Ascending aorta (tissue), 2 donors: ENCODE measurements around the gene PPP4C. TPM values are rescaled to one million over a fixed set of nuclear protein-coding genes. Genes with fewer than 3 reads are reported as not detected.
A peak's percentile ranks its signal among the peaks of the same experiment; 100 is the strongest.

Experiments used
- DNase-seq, 2 donors: peaks; one replicate each; pipeline ENCODE4 v3.0.0-alpha.2; 2019; ENCODE audit warnings: low spot score in 2 of 2
- H3K27ac ChIP-seq, 2 donors: fragments of 200-600 bp; sonication (generic); one replicate each; pipeline ENCODE4 v1.5.1; 2016 to 2017; ENCODE audit warnings: mild to moderate bottlenecking in 1 of 2
- H3K27me3 ChIP-seq: fragments of 200-600 bp; sonication (generic); one replicate; pipeline ENCODE4 v1.5.1; 2017
- H3K36me3 ChIP-seq, 2 donors: fragments of 200-600 bp; sonication (generic); one replicate each; pipeline ENCODE4 v1.5.1; 2016
- H3K4me1 ChIP-seq, 2 donors: fragments of 200-600 bp; sonication (generic); one replicate each; pipeline ENCODE4 v1.5.1; 2016 to 2017; ENCODE audit warnings: mild to moderate bottlenecking in 1 of 2
- H3K4me3 ChIP-seq, 2 donors: fragments of 200-600 bp; sonication (generic); one replicate each; pipeline ENCODE4 v1.5.1; 2016 to 2017; ENCODE audit warnings: mild to moderate bottlenecking in 1 of 2
- H3K9me3 ChIP-seq, 2 donors: fragments of 200-600 bp; sonication (generic); one replicate each; pipeline ENCODE4 v1.5.1; 2016
- CTCF ChIP-seq, 3 experiments: fragments of 200-600 bp in 2 of 3; fragments of 450-650 bp in 1 of 3; sonication (generic) in 2 of 3; IDR thresholded peaks; one replicate each; pipeline ENCODE4 v1.5.1; 2016 to 2019; ENCODE audit warnings: antibody characterized with exemption in 3 of 3, mild to moderate bottlenecking in 1 of 3, moderate library complexity in 1 of 3
- intact Hi-C: fragments of 100-400 bp; cut with DNase I; formaldehyde crosslinking; loops from one replicate; pipeline ENCODE4 v1.15.1; 2023
- total RNA-seq: library from RNA; depleted of rRNA; stranded (reverse); fragments of >200 nt; gene quantifications from one replicate; pipeline ENCODE4 v1.1.0, GENCODE V29; 2016

Gene PPP4C
- total RNA-seq, 1 donor from 2014 or later = 50.7 TPM

DNA sequence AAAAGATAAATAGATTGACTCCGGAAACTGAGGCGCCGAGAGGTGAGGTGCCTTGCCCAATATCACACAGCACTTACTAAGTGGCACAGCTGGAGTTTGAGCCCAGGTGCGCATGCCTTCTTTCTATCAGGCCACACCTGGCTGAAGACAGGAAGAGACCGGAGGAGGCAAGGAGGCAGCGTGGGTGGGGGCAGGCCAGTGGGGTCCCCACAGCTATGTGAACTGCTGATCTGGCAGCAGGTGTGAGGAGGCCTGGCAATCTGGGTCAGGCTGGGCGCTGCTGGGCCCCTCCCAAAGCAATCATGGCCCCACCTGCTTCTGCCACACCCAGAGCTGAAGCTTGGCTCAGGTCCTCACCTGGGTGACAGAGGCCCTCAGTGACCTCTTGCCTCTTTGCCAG, 39.4 kb downstream of the PPP4C start:
- no peaks in the 10 kb centered on the region for H3K9me3 ChIP-seq
- H3K27ac ChIP-seq = no peak overlapping the region
- peaks cover 61 to 88% of the 10 kb centered on the region in 2 donors for H3K36me3 ChIP-seq
- no peaks in the 10 kb centered on the region for H3K27me3 ChIP-seq
- DNase-seq = no peak
- intact Hi-C loops = no loop called here
- no peaks in the 10 kb centered on the region for H3K4me1 ChIP-seq
- TF ChIP-seq CTCF (IDR thresholded peaks at IDR 0.05) = no peak
- H3K4me3 ChIP-seq = no peak overlapping the region

DNA sequence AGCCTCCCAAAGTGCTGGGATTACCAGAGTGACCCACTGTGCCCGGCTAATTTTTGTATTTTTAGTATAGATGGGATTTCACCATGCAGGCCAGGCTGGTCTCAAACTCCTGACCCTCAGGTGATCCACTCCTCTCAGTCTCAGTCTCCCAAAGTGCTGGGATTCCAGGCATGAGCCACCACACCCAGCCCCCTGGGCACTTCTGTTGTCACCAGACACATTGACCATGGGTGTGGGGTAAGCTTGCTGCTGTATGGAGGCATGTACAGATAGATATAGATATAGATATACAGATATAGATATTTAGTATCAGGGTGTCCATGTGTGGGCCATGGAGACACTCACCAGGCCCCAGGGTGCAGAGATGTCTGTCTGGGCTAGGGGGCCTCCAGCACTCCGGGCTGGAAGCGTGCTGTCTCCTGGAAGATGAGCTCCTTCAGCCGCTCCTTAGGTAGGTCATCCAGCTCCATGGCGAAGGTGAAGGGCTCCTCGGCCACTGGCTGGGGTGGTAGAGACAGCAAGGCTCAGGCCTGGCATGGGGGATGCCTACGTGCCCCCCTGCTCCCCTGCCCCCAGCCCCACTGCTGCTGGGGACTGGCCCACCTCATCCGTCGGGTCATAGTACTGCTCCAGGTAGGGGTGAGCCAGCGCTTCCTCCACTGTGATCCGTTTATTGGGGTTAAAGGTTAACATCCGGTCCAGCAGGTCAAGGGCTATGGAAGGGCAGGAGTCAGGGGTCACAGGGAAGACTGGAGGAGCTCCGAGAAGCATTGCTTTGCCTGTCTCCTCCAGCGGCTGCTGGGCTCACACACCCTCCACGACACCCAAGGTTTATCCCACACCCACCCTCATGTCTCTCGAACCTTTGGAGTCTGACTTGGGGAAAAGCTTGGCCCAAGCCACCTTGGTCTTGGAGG, 40.8 kb downstream of the PPP4C start:
- no peak overlapping the region for H3K27ac ChIP-seq

DNA sequence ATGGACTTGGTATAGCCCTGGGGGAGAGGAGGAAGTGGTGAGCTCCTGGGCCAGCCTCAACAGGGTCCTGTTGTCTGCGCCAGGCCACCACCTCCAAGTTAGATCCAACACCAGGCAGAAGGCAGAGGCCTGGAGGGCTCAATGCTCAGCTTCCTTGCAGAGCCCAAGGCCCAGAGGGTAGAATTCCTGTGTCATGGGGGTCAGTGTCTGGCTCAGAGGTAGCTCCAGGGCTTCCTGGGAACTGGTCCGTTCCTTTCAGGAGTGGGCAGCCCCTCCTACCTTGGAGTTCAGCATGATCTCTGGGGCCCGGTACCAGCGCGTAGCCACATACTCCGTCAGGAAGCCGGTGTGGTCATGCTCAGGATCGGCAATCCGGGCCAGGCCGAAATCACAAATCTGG, 42.0 kb downstream of the PPP4C start:
- Histone ChIP-seq H3K4me3 (no peak overlapping the region), H3K9me3 (no peaks in the 10 kb centered on the region), H3K36me3 (peaks cover 46 to 64% of the 10 kb centered on the region in 2 donors), H3K27me3 (no peaks in the 10 kb centered on the region), H3K4me1 (peaks cover 0 to 3% of the 10 kb centered on the region in 2 donors), H3K27ac (no peak overlapping the region)
- TF ChIP-seq CTCF (IDR thresholded peaks at IDR 0.05) = no peak
- intact Hi-C loops = no loop called here
- no peak for DNase-seq

More for the DNA sequence above, 40.8 kb downstream of the PPP4C start:
- TF ChIP-seq CTCF (IDR thresholded peaks at IDR 0.05) = no peak
- no peak overlapping the region for H3K4me3 ChIP-seq
- H3K9me3 ChIP-seq = no peaks in the 10 kb centered on the region
- no peaks in the 10 kb centered on the region for H3K4me1 ChIP-seq
- no peaks in the 10 kb centered on the region for H3K27me3 ChIP-seq
- H3K36me3 ChIP-seq = peaks cover 55 to 77% of the 10 kb centered on the region in 2 donors
- DNase-seq = no peak
- intact Hi-C loops = no loop called here

DNA sequence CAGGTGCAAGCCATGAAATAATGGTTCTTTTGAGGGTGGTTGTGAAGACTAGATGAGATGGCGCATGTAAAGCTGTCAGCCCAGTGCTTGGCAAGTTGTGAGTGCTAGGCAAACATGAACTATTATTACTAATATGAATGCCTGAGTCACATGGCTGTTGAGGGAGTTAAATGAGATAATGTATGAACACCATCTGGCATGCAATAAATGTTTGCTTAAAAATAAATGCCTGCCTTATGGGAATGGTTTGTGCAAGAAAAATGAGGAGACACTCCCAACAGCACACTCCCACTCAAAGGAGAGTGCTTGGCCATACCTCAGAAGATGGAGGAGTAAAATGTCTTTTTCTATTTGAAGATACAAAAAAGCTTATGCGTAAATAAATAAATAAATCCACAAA, 43.6 kb downstream of the PPP4C start:
- DNase-seq = no peak
- Histone ChIP-seq H3K36me3 (peaks cover 46 to 51% of the 10 kb centered on the region in 2 donors), H3K27ac (no peak overlapping the region), H3K9me3 (no peaks in the 10 kb centered on the region), H3K27me3 (no peaks in the 10 kb centered on the region), H3K4me3 (no peak overlapping the region), H3K4me1 (peaks cover 0 to 9% of the 10 kb centered on the region in 2 donors)
- intact Hi-C loops = no loop called here
- TF ChIP-seq CTCF (IDR thresholded peaks at IDR 0.05) = no peak

GRCh38 chr16:30120340-30121105, 44.7 kb downstream of the PPP4C start:
- H3K9me3 ChIP-seq = no peaks in the 10 kb centered on the region
- no peak for TF ChIP-seq CTCF (IDR thresholded peaks at IDR 0.05)
- intact Hi-C loops = loop anchor here (5.0 kb wide), 2 partner anchors 62 to 68 kb away; partner anchors contain the start of gene CORO1A
- no peak overlapping the region for H3K4me3 ChIP-seq
- peaks cover 38 to 43% of the 10 kb centered on the region in 2 donors for H3K36me3 ChIP-seq
- H3K27ac ChIP-seq = peak overlapping the region in 1 of 2 donors; percentile 92
- H3K4me1 ChIP-seq = peaks cover 0 to 9% of the 10 kb centered on the region in 2 donors
- H3K27me3 ChIP-seq = no peaks in the 10 kb centered on the region
- DNase-seq = no peak
